Naive thymus-derived CD8-positive, alpha-beta T cell (primary cell): ENCODE data around the gene NEK3. TPM values are rescaled to one million over a fixed set of nuclear protein-coding genes. Genes with fewer than 3 reads are reported as not detected.

ENCODE experiments used
- ATAC-seq, 2 donors: fragments of 150-1000 bp; cut with Tn5 transposase in 1 of 2; sonication (Bioruptor Pico), chemical (Tn5 transposase) in 1 of 2; 1 replicate in 1 of 2; 2 replicates in 1 of 2; pipeline ENCODE4 v1.10.0; 2021; ENCODE audit warnings: mild to moderate bottlenecking in 2 of 2, moderate library complexity in 2 of 2
- POLR2A ChIA-PET: fragments of 350-600 bp; sonication (Branson Sonifier 250); formaldehyde crosslinking; loops from one replicate; lab custom pipeline; 2021; ENCODE audit warnings: antibody characterized with exemption; lab: Charles Lee
- DNase-seq, 10 donors: peaks; one replicate each; pipeline versions ENCODE4 v3.0.0 to v3.0.0-alpha.2; 2020 to 2022
- H3K27ac Mint-ChIP-seq, 10 donors: one replicate each; pipeline ENCODE4 v1.8.0; 2020 to 2022; ENCODE audit warnings: mild to moderate bottlenecking in 10 of 10, mixed read lengths in 10 of 10, moderate library complexity in 4 of 10, inconsistent platforms in 1 of 10
- H3K27me3 Mint-ChIP-seq, 5 donors: one replicate each; pipeline ENCODE4 v1.8.0; 2021 to 2022; ENCODE audit warnings: mixed read lengths in 5 of 5
- H3K36me3 Mint-ChIP-seq, 3 donors: one replicate each; pipeline ENCODE4 v1.8.0; 2020 to 2022; ENCODE audit warnings: mixed read lengths in 3 of 3, mild to moderate bottlenecking in 2 of 3, inconsistent platforms in 1 of 3
- H3K4me1 Mint-ChIP-seq, 4 donors: one replicate each; pipeline ENCODE4 v1.8.0; 2021 to 2022; ENCODE audit warnings: mixed read lengths in 4 of 4
- H3K4me3 Mint-ChIP-seq, 10 donors: one replicate each; pipeline ENCODE4 v1.8.0; 2020 to 2022; ENCODE audit warnings: mild to moderate bottlenecking in 10 of 10, mixed read lengths in 10 of 10, moderate library complexity in 6 of 10, inconsistent platforms in 1 of 10
- H3K9me3 Mint-ChIP-seq, 9 donors: one replicate each; pipeline ENCODE4 v1.8.0; 2020 to 2022; ENCODE audit warnings: mixed read lengths in 9 of 9, mild to moderate bottlenecking in 3 of 9, inconsistent platforms in 1 of 9, moderate library complexity in 1 of 9
- polyA plus RNA-seq, 3 donors: library from polyadenylated mRNA; unstranded; fragments of 300-500 nt; fragmentation: Illumina TruSeq; gene quantifications; one replicate each; pipeline ENCODE4 v1.2.3, GENCODE V29; 2021
- total RNA-seq, 8 experiments: library from RNA in 2 of 8; stranded (reverse) in 2 of 8; gene quantifications; one replicate each; pipeline ENCODE4 v1.2.3 and lab custom pipeline; 2021 to 2026

Gene NEK3
- total and polyA plus RNA-seq, 5 experiments from 2014 or later: 0.40 to 1.8 (median 0.77) TPM

DNA sequence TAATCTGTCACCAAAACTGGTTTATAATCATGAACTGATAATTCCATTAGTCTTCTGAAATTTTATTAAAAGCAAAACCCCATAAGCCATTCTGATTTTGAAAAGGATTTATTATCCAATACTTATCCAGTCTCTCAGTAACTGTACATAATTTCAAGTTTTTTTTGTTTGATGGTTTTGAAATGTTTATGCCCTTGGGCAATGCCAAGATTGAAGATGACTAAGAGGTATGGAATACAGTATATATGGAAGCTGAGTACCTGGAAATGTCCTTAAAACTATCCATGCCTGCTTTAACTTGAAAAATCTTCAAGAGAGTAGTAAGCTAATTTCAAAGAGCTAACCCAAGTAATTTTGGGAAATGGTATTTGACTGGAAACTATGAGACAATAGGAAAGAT, 28.8 kb downstream of the NEK3 start:
- H3K9me3 Mint-ChIP-seq: no peaks in the 10 kb centered on the region
- ATAC-seq (no peak), DNase-seq (no peak)
- peaks cover 2 to 24% (median 14%) of the 10 kb centered on the region in 5 donors for H3K27me3 Mint-ChIP-seq
- H3K4me1 Mint-ChIP-seq: peaks cover 4 to 23% (median 13%) of the 10 kb centered on the region in 4 donors
- POLR2A ChIA-PET: no interaction called here
- H3K27ac Mint-ChIP-seq: no peak overlapping the region
- H3K4me3 Mint-ChIP-seq: peak overlapping the region in 1 of 10 donors; percentile 17
- H3K36me3 Mint-ChIP-seq: peaks cover 0 to 5% (median 4%) of the 10 kb centered on the region in 3 donors

GRCh38 chr13:52128714-52129700, 30.4 kb downstream of the NEK3 start, which contains the start of gene NEK5:
NEK5 (minus strand) TSS chr13:52129073; CDS start chr13:52127482, 1,591 bp downstream.
- Mint-ChIP-seq H3K4me1 (peaks cover 4 to 23% (median 13%) of the 10 kb centered on the region in 4 donors), H3K9me3 (no peaks in the 10 kb centered on the region), H3K27me3 (peaks cover 2 to 24% (median 14%) of the 10 kb centered on the region in 5 donors), H3K27ac (peak within 1 kb of the TSS in 1 of 10 donors; percentile 5), H3K36me3 (peaks cover 0 to 4% (median 2%) of the 10 kb centered on the region in 3 donors), H3K4me3 (peak within 1 kb of the TSS; percentile 80 to 91 (median 88))
- peak; percentile 19 to 65 (median 53) for DNase-seq
- POLR2A ChIA-PET: interaction anchor here (0.6 kb wide), 1 partner anchor 13 kb away, joined by 7 read pairs; no protein-coding TSS in a partner anchor
- ATAC-seq: peak; percentile 78 to 83

DNA sequence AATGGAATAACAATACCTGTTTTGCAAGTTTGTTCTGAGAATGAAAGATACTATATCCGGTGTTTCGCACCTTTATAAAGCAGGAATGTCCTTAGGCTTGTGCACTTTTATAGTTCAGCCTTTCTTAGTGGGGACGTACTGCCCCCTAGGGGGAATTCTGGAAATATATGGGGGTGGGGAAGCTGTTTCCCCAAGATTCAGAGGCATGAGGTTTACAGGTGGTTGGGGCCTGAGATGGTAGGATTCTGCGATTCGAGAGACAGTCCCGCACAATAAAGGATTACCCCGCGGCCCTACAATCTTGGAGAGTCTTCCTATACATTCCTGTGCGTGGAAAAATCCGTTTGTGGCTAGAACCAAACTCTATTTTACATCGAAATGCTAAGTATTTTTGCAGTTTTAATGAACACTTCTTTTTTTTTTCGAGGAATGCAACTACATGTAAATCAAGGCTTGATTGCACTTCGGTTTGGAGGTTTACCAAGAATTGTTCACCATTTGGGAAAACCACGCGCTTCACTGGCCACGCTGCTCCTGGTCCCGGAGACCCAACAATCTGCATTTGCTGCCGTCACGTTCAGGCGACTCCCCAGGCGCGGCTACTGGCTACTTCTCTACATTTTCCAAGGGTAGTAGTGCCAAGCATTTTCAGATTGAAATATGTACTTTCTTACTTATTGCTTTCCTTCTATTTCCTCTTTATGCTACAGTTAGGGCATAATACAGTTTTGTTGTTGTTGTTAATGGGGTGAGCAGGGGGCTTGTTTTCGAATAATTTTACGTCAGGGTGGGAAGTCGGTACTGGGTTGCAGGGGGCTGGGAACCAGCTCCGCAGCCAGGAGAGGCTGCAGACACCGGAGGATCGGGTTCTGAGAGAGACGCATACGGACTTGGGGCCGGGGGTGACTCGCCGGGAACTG, 31.4 kb downstream of the NEK3 start:
- peak overlapping the region in 1 of 10 donors; percentile 5 for H3K27ac Mint-ChIP-seq
- no peaks in the 10 kb centered on the region for H3K9me3 Mint-ChIP-seq
- H3K36me3 Mint-ChIP-seq: peaks cover 0 to 4% (median 2%) of the 10 kb centered on the region in 3 donors
- peaks cover 0 to 24% (median 14%) of the 10 kb centered on the region in 5 donors for H3K27me3 Mint-ChIP-seq
- peak; percentile 68 to 72 for ATAC-seq
- DNase-seq: peak in 9 of 10 donors; percentile 34 to 72 (median 54)
- peak overlapping the region; percentile 80 to 91 (median 88) for H3K4me3 Mint-ChIP-seq
- peaks cover 4 to 23% (median 13%) of the 10 kb centered on the region in 4 donors for H3K4me1 Mint-ChIP-seq
- POLR2A ChIA-PET: interaction anchor here (0.6 to 0.7 kb wide), 2 partner anchors 12 to 66 kb away, joined by 4 to 7 read pairs; no protein-coding TSS in a partner anchor

DNA sequence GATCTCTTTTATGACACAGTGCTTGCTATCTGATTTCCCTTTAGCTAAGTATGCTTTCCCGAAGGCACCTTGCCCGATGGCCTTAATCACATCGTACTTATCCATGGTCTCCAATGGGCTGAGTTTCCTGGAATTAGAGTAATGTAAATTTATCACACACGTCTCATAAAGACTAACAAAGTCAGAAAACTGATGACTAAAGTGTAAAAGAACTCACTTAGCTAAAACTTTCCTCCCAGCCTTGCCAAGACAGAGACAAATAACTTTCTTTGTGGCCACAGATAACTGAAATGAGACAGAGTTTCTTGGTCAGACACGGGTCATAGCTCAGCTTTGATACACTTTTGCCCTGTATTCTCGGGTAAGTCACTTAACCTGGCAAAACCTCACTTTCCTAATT, 32.0 kb downstream of the NEK3 start:
- Mint-ChIP-seq H3K27ac (no peak overlapping the region), H3K36me3 (peaks cover 0 to 4% (median 2%) of the 10 kb centered on the region in 3 donors), H3K4me3 (peak overlapping the region in 3 of 10 donors; percentile 36 to 89 (median 84)), H3K4me1 (peaks cover 4 to 23% (median 13%) of the 10 kb centered on the region in 4 donors), H3K27me3 (peaks cover 0 to 24% (median 14%) of the 10 kb centered on the region in 5 donors), H3K9me3 (no peaks in the 10 kb centered on the region)
- peak in 1 of 2 donors; percentile 3 for ATAC-seq
- POLR2A ChIA-PET: interaction anchor here (0.7 kb wide), 1 partner anchor 67 kb away, joined by 4 read pairs; no protein-coding TSS in a partner anchor
- DNase-seq: no peak

DNA sequence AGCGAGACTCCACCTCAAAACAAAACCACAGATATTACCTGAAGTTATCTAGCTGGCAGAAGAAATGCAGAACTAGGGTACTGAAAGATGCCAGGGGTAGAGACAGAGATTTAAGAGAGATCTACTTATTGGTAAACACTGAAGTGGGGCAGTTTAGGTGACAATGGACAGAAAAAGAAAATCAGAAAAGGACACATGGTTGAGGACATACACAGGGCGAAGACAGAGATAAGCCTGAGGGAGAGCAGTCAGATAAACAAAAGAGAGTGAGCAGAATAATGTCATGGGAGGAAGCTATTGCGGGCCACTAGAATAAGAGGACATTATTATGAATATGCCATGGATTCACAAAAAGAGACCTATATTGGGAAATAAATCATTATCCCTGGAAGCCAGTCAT, 33.9 kb downstream of the NEK3 start:
- DNase-seq (no peak), ATAC-seq (no peak)
- H3K27ac Mint-ChIP-seq: no peak overlapping the region
- peaks cover 0 to 12% (median 11%) of the 10 kb centered on the region in 5 donors for H3K27me3 Mint-ChIP-seq
- POLR2A ChIA-PET: no interaction called here
- H3K4me1 Mint-ChIP-seq: peaks cover 4 to 23% (median 13%) of the 10 kb centered on the region in 4 donors
- no peaks in the 10 kb centered on the region for H3K36me3 Mint-ChIP-seq
- H3K4me3 Mint-ChIP-seq: no peak overlapping the region
- H3K9me3 Mint-ChIP-seq: no peaks in the 10 kb centered on the region

GRCh38 chr13:52118595-52118994, 40.8 kb downstream of the NEK3 start:
- Mint-ChIP-seq H3K27me3 (peaks cover 0 to 11% (median 8%) of the 10 kb centered on the region in 5 donors), H3K27ac (no peak overlapping the region), H3K4me1 (no peaks in the 10 kb centered on the region), H3K4me3 (no peak overlapping the region), H3K9me3 (no peaks in the 10 kb centered on the region), H3K36me3 (no peaks in the 10 kb centered on the region)
- ATAC-seq (no peak), DNase-seq (no peak)
- POLR2A ChIA-PET: no interaction called here

- POLR2A ChIA-PET: no interaction called here
- no peak overlapping the region for H3K27ac Mint-ChIP-seq
- H3K4me3 Mint-ChIP-seq: no peak overlapping the region
- DNase-seq (no peak), ATAC-seq (no peak)
- no peaks in the 10 kb centered on the region for H3K4me1 Mint-ChIP-seq
- H3K36me3 Mint-ChIP-seq: no peaks in the 10 kb centered on the region
- H3K9me3 Mint-ChIP-seq: no peaks in the 10 kb centered on the region
- peaks cover 0 to 11% (median 10%) of the 10 kb centered on the region in 5 donors for H3K27me3 Mint-ChIP-seq
Measured at GRCh38 chr13:52118095-52118494, 41.3 kb downstream of the NEK3 start.

GRCh38 chr13:52112591-52112990, 46.8 kb downstream of the NEK3 start:
- DNase-seq: no peak
- H3K27ac Mint-ChIP-seq: no peak overlapping the region
- peaks cover 10 to 15% (median 11%) of the 10 kb centered on the region in 5 donors for H3K27me3 Mint-ChIP-seq
- POLR2A ChIA-PET: no interaction called here
- no peak overlapping the region for H3K4me3 Mint-ChIP-seq
- H3K9me3 Mint-ChIP-seq: no peaks in the 10 kb centered on the region
- no peaks in the 10 kb centered on the region for H3K4me1 Mint-ChIP-seq
- H3K36me3 Mint-ChIP-seq: peaks cover 0 to 3% (median 0%) of the 10 kb centered on the region in 3 donors
- ATAC-seq: no peak

GRCh38 chr13:52109116-52109670, 50.2 kb downstream of the NEK3 start:
- H3K36me3 Mint-ChIP-seq: peaks cover 0 to 3% (median 0%) of the 10 kb centered on the region in 3 donors

GRCh38 chr13:52105841-52106240, 53.6 kb downstream of the NEK3 start:
- DNase-seq (no peak), ATAC-seq (no peak)
- Mint-ChIP-seq H3K27ac (no peak overlapping the region), H3K4me3 (no peak overlapping the region), H3K36me3 (peaks cover 0 to 3% (median 0%) of the 10 kb centered on the region in 3 donors), H3K27me3 (peaks cover 0 to 7% (median 3%) of the 10 kb centered on the region in 5 donors), H3K9me3 (no peaks in the 10 kb centered on the region), H3K4me1 (no peaks in the 10 kb centered on the region)
- POLR2A ChIA-PET: no interaction called here

More at GRCh38 chr13:52109116-52109670, 50.2 kb downstream of the NEK3 start:
- peaks cover 4 to 15% (median 5%) of the 10 kb centered on the region in 5 donors for H3K27me3 Mint-ChIP-seq
- no peaks in the 10 kb centered on the region for H3K4me1 Mint-ChIP-seq
- no peak for ATAC-seq
- no peaks in the 10 kb centered on the region for H3K9me3 Mint-ChIP-seq
- no peak overlapping the region for H3K27ac Mint-ChIP-seq
- POLR2A ChIA-PET: no interaction called here
- DNase-seq: no peak
- H3K4me3 Mint-ChIP-seq: no peak overlapping the region

DNA sequence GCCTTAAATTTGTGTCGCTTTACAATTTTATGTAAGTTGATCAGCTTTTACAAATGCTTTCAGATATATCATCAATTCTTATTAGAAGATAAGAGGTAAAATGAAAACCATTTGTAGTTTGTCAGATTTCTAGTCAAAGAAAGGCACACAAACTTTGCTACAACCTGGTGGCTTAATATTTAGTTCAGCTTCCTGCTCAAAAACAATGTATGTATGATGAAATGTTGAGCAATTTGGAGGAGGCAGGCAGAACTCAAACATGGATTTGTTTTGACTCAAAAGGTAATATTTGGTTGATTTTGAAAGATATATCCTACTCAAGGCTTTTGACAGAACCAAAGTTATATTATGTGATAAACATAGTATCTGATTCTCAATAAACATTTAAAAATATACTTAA, 54.8 kb downstream of the NEK3 start:
- Mint-ChIP-seq H3K9me3 (no peaks in the 10 kb centered on the region), H3K4me1 (no peaks in the 10 kb centered on the region), H3K27ac (no peak overlapping the region), H3K4me3 (no peak overlapping the region), H3K36me3 (peaks cover 0 to 2% (median 0%) of the 10 kb centered on the region in 3 donors), H3K27me3 (peaks cover 0 to 6% (median 0%) of the 10 kb centered on the region in 5 donors)
- ATAC-seq: no peak
- no peak for DNase-seq
- POLR2A ChIA-PET: no interaction called here

DNA sequence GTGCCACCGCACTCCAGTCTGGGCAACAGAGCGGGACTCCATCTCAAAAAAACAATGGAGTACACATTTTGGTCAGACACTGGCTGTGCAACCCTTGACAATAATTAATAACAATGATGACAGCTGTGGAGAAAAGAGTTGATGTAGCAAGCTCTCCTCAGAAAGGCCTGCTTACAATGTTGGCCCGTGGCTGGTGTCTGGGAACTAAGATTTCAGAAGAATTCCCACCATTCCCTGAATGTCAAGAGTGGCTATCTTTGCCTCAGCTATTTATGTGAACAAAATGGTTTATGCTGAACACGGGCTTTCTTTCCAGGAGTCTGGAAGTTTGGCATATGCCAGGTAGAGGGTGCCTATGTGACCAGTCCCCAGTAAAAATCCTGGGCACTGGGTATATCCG, 56.0 kb downstream of the NEK3 start:
- Mint-ChIP-seq H3K4me1 (no peaks in the 10 kb centered on the region), H3K27ac (no peak overlapping the region), H3K9me3 (no peaks in the 10 kb centered on the region), H3K27me3 (no peaks in the 10 kb centered on the region), H3K36me3 (no peaks in the 10 kb centered on the region), H3K4me3 (no peak overlapping the region)
- POLR2A ChIA-PET: no interaction called here
- DNase-seq (no peak), ATAC-seq (no peak)
